IPS-18c (cell line): ENCODE results near the gene HEATR5A.
"Not testable (repeated sequence)": the region's sequence is repeated elsewhere in the genome, so short reads cannot be mapped to it uniquely, and the experiment has no call there.

ENCODE experiments used
- H3K4me3 ChIP-seq: 2 replicates; pipeline ENCODE4 v1.7.0; 2013; ENCODE audit warnings: low read depth, mild to moderate bottlenecking, low read length, moderate library complexity; ENCODE audit not compliant: insufficient read depth
- H3K9me3 ChIP-seq: one replicate; pipeline ENCODE4 v1.6.1; 2013; ENCODE audit warnings: mild to moderate bottlenecking, low read length, moderate library complexity; ENCODE audit not compliant: control insufficient read depth, insufficient read depth

HEATR5A gene

GRCh38 chr14:31402764-31403439, 17.4 kb downstream of the HEATR5A start:
- Histone ChIP-seq H3K4me3 (no peak overlapping the region), H3K9me3 (no peaks in the 10 kb centered on the region)

GRCh38 chr14:31401369-31401932, 18.9 kb downstream of the HEATR5A start:
- no peaks in the 10 kb centered on the region for H3K9me3 ChIP-seq
- H3K4me3 ChIP-seq, result no peak overlapping the region

- Histone ChIP-seq H3K9me3 (no peaks in the 10 kb centered on the region), H3K4me3 (no peak overlapping the region)
Measured at GRCh38 chr14:31400031-31400638, 20.2 kb downstream of the HEATR5A start.

DNA sequence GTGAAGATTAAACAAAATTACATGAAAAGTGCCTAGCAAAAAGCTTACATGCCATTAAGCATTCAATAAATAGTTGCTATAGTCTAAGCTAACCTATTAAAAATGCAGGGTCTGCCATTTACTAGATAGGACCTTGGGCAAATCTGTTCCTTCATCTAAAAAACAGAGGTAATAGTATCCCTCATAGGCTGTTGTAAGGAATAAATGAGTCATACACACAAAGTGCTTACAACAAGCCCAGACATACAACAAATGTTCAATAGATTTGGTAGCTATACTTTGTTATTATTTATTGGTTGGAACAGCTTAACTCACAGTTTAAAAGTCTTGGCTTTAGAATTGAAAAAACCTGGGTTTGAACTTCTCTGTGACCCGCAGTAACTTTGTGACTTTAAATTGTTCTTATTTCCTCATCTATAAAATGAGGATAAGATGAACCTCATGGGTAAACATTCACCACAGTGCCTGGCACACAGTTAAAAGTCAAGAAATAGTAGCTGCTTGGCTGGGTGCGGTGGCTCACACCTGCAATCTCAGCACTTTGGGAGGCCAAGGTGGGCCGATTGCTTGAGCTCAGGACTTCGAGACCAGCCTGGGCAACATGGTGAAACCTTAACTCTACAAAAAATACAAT, 24.7 kb downstream of the HEATR5A start:
- H3K4me3 ChIP-seq, result no peak overlapping the region
- H3K9me3 ChIP-seq, result no peaks in the 10 kb centered on the region

- Histone ChIP-seq H3K9me3 (no peaks in the 10 kb centered on the region), H3K4me3 (no peak overlapping the region)
Measured at GRCh38 chr14:31395119-31395518, 25.2 kb downstream of the HEATR5A start.

- Histone ChIP-seq H3K9me3 (no peaks in the 10 kb centered on the region), H3K4me3 (no peak overlapping the region)
Measured at GRCh38 chr14:31391977-31392503, 28.3 kb downstream of the HEATR5A start.

GRCh38 chr14:31391473-31391872, 28.9 kb downstream of the HEATR5A start:
- Histone ChIP-seq H3K4me3 (no peak overlapping the region), H3K9me3 (no peaks in the 10 kb centered on the region)

- no peak overlapping the region for H3K4me3 ChIP-seq
- no peaks in the 10 kb centered on the region for H3K9me3 ChIP-seq
Measured at GRCh38 chr14:31389946-31390345, 30.4 kb downstream of the HEATR5A start.

DNA sequence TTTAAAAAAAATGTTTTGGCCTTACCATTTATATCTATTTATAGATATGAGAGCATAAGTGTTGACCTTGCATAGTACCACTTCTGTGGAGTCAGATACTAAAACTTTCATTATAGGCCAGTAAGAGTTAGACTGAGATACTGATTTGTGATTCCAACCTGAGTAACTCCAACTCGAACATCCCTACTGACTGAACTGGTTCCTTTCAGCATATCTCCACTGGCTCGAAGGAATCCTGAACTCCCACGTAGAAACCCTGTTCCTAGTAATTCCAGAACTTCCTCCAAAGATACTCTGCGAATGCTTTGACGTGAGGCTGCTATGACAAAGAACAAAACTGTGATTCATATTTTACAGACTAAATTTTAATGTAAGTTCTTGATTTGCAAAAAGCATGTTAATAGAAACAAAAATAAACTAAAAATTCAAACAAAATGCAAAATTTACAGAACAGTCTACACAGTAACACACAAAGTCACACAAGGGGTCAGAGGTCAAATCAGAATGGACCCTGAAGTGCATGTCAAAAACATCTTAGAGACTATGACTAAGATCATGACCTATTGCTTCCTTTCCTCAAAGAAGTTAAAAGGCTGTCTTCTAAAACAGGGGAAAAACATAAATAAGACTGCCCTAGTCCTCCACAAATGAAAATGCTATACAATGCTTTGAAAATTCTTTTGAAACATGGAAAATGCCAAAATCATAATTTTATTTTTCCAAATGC, 31.5 kb downstream of the HEATR5A start:
- no peaks in the 10 kb centered on the region for H3K9me3 ChIP-seq
- no peak overlapping the region for H3K4me3 ChIP-seq

DNA sequence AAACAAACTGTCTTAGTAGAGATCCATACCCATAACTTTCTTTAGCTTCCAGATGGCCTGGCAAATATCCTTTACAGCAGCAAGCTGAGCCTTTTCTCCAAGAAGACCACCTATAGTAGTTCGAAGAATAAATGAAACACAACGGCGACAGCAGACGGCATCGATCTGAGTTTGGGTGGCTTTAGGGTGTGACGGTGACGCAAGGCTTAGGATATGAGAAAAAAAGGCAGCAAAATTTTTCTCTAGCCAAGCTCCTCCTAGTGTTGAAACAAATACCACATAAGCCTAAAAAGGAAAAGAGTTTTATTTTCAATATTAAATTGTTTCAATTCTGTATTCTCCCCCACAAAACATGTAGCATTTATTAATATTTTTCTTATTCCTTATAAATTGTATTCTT, 33.3 kb downstream of the HEATR5A start:
- Histone ChIP-seq H3K4me3 (no peak overlapping the region), H3K9me3 (no peaks in the 10 kb centered on the region)

DNA sequence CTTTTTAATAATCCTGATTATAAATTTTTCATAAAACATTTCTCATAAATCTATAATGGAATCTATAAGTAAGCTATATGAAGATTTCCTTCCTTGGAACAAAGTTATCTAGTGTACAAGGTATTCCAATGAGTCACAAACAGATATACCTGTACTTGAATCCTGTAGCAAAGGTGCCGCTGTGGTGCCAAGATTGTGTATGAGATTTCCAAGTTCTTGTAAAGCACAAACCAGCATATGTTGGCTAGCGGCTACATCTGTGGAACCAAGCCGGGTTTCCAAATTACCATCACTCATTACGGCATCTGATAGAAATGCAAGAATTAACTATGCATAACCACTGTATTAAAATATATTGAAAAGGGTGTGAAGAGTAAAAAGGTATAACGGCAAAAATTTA, 34.1 kb downstream of the HEATR5A start:
- no peaks in the 10 kb centered on the region for H3K9me3 ChIP-seq
- no peak overlapping the region for H3K4me3 ChIP-seq

DNA sequence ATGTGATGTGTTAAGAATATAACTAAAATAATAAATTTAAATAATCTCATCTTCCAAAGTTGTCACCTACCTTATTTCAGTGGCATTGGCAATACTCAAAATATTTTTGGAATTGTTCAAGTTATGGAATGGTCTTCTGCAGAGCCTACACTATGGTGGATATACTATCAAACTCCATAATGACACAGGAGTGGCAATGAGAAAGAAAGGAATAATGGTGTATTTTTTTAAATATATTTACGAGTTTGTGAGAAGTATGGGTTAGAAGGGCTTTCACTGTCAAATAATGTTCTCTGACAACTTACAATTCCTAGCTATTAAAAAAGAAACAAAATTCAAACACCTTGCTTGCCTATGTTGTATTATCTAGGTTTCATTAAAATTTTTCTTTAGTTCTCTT, 38.1 kb downstream of the HEATR5A start:
- Histone ChIP-seq H3K9me3 (no peaks in the 10 kb centered on the region), H3K4me3 (no peak overlapping the region)

DNA sequence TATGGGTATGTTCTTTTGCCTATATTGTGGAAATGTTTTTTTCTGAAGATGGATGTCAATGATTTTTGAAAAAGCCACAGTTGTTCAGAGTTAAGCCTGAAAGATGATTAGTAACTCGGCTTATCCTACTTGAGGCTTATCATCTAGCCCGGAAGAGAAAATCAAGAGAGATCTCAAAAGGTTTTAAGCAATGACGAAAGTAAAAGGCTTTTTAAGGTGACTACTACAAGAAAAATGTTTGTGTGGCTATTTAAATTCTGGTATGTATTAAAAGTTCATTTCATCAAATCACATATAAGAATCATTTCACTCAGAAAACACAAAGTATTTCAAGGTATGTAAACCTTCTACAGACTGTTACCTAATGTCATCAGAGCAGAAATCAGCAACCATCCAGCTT, 40.2 kb downstream of the HEATR5A start:
- Histone ChIP-seq H3K9me3 (no peaks in the 10 kb centered on the region), H3K4me3 (no peak overlapping the region)

DNA sequence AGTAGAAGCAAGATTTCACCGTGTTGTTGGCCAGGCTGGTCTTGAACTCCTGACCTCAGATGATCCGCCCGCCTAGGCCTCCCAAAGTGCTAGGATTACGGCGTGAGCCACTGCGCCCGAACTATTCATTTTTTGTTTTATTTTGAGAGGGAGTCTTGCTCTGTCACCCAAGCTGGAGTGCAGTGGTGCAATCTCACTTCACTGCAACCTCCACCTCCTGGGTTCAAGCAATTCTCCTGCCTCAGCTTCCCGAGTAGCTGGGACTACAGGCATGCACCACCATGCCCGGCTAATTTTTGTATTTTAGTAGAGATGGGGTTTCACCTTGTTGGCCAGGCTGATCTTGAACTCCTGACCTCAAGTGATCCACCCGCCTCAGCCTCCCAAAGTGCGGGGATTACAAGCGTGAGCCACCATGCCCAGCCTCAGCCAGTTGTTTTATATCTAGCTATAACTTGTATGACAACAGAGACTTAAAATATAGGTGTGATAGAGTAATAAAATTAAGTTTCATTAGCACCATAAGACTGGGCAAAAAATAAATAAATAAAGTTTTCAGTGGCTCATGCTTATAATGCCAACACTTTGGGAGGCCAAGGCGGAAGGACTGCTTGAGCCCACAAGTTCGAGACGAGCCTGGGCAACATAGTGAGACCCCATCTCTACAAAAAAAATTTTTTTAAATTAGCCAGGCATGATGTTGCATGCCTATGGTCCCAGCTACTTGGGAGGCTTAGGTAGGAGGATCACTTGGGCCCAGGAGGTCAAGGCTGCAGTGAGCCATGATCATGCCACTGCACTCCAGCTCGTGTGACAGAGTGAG, 41.0 kb downstream of the HEATR5A start:
- not testable (repeated sequence) for H3K4me3 ChIP-seq, H3K9me3 ChIP-seq

DNA sequence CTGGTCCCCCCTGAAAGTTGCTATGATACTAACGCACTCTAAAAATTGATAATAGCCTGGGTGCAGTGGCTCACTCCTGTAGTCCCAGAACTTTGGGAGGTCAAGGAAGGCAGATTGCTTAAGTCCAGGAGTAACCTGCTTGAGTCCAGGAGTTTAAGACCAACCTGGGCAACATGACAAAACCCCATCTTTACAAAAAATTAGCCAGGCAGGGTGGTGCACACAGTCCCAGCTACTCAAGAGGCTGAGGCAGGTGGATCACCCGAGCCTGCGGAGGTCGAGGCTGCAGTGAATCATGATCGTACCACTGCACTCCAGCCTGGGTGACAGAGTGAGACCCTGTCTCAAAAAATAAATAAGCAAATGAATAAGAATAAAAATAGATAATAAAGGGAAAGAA, 42.9 kb downstream of the HEATR5A start:
- Histone ChIP-seq H3K4me3 (no peak overlapping the region), H3K9me3 (no peaks in the 10 kb centered on the region)

- no peak overlapping the region for H3K4me3 ChIP-seq
- no peaks in the 10 kb centered on the region for H3K9me3 ChIP-seq
Measured at GRCh38 chr14:31371646-31372045, 48.7 kb downstream of the HEATR5A start.
